M059J (cell line): ENCODE measurements around the gene PLXNA1. TPM values are rescaled to one million over a fixed set of nuclear protein-coding genes. Genes with fewer than 3 reads are reported as not detected.

Experiments used
- DNase-seq: peaks from one replicate; pipeline ENCODE4 v3.0.0-alpha.2; 2012; ENCODE audit warnings: low read depth
- total RNA-seq: library from RNA; depleted of rRNA; stranded (reverse); fragments of >200 nt; shearing (Covaris generic); gene quantifications from 2 replicates; pipeline ENCODE4 v1.2.3, GENCODE V29; 2014

The PLXNA1 gene
- total RNA-seq, 1 experiment from 2014 or later: 23.1 TPM

DNA sequence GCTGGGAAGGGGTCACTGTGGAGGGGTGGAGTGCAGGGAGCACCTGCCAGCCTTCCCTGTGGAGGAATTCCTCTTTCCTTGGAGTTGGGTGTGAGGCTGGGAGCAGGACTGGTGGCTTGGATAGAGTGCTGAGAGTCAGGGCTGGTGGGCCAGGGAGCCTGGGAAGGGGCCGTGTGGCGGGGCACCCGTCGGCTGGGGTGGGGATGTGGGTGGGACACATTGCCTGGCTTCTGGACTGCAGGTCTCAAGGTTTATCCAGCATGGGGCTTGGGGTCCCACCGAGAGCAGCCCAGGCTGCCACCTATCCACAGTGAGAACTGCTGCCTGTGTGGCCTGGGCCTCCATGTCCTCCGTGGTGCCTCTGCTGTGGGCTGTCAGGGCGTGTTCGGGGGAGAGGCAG lies 4.7 kb downstream of the PLXNA1 start:
- no peak for DNase-seq

DNA sequence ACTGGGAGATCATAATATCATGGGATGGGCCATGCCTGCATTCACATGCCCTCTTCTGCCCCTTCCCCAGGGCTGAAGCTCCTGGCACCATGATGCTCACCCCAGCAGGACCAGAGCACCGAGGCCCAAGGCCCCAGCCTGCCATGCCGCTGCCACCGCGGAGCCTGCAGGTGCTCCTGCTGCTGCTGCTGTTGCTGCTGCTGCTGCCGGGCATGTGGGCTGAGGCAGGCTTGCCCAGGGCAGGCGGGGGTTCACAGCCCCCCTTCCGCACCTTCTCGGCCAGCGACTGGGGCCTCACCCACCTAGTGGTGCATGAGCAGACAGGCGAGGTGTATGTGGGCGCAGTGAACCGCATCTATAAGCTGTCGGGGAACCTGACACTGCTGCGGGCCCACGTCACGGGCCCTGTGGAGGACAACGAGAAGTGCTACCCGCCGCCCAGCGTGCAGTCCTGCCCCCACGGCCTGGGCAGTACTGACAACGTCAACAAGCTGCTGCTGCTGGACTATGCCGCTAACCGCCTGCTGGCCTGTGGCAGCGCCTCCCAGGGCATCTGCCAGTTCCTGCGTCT lies 5.6 kb downstream of the PLXNA1 start:
- DNase-seq: no peak

DNA sequence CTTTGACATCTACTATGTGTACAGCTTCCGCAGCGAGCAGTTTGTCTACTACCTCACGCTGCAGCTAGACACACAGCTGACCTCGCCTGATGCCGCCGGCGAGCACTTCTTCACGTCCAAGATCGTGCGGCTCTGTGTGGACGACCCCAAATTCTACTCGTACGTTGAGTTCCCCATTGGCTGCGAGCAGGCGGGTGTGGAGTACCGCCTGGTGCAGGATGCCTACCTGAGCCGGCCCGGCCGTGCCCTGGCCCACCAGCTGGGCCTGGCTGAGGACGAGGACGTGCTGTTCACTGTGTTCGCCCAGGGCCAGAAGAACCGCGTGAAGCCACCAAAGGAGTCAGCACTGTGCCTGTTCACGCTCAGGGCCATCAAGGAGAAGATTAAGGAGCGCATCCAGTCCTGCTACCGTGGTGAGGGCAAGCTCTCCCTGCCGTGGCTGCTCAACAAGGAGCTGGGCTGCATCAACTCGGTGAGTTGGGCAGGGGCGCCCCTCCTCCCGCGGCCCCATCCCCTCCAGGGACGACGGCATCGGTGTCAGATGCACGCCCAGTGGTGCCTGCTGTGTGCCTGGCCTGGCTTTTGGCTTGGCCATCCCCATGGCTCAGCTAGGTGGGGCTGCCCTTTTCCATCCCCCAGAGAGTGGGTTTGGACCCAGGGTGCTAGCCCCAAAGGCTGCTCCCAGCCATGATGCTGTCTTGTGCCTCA lies 6.6 kb downstream of the PLXNA1 start:
- DNase-seq: no peak

DNA sequence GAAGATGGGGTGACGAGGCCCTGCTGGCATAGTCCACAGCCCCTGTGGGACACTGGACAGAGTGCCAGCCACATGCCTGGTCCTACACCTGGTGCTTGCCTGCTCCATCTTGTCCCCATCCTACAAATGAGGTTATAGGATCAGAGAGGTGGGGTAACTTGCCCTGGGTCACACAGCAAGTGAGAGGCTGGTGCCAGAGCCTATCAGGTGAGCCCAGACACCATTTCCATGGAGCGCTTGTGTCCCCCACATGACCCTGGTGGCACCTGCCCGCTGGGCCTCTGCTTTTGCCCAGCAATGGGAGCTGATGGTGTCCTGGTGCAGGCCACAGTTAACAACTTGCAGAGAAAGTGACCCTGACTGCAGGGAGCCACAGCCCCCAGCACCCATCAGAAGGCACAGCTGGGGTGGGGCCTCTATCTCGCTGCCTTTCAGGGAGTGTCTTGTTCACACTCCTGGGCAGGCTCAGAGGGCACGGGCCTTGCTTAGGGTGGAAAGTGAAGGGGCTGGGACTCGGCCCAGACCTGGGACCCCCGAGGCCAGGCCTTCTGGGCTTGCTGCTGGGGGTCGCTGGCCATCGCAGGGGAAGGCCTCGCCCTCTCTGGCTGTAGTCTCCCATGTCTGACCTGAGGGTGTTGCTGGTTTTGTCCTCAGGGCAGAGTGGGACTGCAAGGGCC lies 7.2 kb downstream of the PLXNA1 start:
- DNase-seq: no peak

GRCh38 chr3:126990890-126991289 lies 8.0 kb downstream of the PLXNA1 start:
- no peak for DNase-seq

DNA sequence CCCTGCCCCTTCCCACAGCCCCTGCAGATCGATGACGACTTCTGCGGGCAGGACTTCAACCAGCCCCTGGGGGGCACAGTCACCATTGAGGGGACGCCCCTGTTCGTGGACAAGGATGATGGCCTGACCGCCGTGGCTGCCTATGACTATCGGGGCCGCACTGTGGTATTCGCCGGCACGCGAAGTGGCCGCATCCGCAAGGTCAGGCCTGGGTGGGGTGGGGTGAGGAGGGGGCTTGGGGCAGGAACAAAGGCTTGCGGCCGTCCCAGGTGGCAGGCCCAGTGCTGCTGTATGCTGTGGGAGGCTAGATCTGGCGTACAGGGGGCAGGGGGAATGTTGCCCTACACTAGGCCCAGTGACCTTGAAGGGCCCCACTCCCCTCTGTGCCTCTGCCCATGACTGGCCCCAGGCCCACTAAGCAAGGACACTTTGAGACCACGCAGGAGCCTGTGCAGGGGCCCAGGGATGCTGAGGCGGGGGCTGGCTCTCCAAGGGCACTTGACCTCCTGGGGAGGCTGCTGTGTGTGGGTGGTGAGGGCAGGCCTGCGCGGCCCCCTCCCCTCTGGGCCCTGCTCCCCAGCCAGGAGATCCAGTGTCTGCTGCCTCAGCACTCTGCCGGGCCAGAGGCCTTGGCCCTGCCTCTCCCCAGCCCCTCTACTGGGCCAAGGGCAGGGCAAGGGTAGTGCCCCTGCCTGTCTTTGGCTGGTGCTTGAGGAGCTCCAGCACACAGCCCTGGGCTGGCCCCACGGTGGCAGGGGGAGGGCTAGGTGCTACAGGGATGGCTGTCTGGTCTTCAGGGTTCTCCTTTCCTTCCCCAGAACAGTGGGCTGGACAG lies 8.7 kb downstream of the PLXNA1 start:
- no peak for DNase-seq

DNA sequence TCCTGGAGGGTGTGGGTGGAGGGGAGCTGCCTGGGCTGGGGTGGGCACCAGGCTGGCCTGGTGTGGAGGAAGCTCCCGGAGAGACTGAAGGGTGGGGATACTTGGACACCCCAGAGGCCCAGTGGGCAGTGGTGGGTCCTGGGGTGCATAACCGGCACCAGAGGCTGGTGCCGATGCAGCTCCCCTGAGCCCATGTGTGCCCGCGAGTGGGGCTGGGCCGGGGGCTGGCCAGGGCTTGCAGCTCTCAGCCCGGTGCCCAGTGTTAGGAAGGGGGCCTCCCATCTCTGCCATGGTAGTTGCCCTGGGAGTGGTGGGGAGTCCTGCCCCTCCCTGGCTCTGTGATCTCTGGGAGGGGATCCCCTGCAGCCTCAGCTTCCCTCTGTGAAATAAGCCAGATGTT lies 9.3 kb downstream of the PLXNA1 start:
- no peak for DNase-seq

DNA sequence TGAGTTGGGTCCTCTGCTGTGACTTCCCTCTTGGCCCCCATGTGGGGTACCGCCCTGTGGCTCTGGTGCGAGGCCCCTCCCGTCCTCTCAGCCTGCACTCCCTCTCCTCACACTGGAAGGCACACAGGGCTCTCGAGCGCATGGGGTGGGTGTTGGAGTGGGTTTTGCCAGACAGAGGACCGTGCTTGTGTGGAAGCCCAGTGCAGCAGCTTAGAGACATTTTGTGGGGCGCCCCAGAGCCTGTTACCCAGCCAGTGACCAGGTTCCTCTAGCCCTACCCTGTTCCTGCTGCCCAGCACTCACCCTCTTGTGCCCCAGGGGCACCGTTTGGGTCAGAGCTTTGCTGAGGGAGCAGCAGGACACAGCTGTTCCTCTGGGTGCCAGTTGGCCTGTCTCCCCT lies 9.9 kb downstream of the PLXNA1 start:
- DNase-seq: no peak

DNA sequence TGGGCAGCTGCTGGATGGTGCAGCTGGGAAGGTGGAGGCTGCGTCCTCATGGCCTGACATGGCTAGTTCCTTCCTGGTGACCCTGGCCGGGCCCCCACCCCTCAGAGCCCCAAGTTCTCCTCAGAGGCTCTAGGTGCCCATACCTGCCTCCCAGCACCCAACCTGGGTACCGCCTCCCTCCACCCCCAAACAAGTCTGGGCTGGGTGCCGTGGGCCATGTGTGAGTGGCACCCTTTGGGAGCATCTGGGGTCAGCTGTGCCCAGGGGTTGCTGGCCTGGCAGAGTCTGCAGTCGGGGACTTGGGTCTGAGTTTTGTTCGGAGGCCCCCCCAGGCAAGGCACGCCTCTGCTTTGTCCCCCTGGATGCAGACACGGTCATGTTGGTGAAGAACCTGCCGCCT lies 10.5 kb downstream of the PLXNA1 start:
- DNase-seq: no peak

GRCh38 chr3:126994661-126995245 lies 11.8 kb downstream of the PLXNA1 start:
- DNase-seq: no peak

DNA sequence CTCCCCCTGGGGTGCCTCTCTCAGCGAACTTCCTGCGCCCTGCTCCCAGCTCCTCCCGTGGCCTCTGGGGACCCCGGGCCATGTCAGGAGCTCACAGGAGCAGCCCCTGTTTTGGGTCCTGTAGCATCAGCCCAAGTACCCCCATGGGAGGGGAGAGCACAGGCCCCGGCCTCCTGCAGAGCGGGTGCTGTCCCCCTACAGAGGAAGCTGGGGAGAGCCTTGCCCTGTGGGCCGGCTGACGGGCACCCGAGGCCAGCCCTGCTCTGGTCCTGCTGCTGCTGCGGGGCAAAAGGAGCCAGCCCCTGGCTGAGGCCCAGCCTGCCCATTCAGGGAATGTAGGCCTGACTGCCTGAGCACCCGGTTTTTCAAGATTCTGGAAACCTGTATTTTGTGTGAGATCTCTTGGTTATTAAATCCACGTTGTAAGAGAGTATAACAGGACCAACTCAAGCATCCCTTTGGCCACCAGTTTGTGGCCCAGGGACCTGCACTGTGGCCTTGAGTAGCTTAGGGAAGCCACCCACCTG lies 12.4 kb downstream of the PLXNA1 start:
- no peak for DNase-seq

DNA sequence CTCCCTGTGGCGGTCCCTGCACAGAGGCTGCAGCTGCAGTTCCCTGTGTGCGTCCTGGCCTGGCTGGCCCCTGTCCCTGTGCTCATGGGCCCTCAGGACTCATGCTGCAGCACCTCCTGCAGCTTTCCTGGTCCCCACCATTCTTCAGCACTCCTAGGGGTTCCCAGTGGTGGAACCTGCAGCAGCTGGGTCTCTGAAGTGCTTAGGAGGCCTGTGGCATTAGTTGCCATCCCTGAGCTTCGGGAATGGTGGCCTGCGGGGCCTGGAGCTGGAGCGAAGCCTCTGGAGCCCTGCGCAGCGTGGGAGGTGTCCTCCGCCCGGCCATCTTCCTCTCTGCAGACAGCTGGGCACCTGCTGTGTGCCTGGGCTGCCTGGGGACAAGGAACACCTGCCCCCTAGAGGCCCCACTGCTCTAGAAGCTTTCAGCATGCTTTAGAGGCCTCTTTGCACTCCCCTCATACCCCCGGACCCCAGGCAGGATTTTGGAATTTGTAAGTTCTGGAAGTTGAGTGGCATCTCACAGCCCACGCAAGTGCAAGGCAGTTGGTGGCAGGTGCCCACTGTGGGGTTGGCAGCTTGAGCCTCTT lies 13.1 kb downstream of the PLXNA1 start:
- DNase-seq: no peak

GRCh38 chr3:126996905-126997304 lies 14.0 kb downstream of the PLXNA1 start:
- no peak for DNase-seq

GRCh38 chr3:126997455-126998038 lies 14.6 kb downstream of the PLXNA1 start:
- DNase-seq: no peak

DNA sequence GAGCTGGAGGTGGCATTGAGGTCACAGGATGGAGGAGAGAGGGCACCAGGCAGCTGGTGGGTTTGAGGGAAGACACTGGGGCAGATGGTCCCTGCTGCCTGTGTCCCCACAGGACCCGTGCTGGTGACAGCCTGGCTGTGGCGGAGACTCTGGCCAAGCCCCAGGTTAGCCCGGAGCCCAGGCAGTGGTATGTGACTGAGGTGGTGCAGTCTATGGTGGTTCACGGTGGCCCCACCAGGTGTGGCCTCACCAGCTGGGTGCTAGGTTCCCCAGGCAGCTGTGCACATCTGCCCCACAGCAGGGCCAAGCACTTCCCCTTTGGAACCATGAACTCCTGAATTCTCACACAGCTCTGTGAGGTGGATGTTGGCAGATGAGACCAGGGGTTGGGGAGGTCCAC lies 15.4 kb downstream of the PLXNA1 start:
- no peak for DNase-seq

DNA sequence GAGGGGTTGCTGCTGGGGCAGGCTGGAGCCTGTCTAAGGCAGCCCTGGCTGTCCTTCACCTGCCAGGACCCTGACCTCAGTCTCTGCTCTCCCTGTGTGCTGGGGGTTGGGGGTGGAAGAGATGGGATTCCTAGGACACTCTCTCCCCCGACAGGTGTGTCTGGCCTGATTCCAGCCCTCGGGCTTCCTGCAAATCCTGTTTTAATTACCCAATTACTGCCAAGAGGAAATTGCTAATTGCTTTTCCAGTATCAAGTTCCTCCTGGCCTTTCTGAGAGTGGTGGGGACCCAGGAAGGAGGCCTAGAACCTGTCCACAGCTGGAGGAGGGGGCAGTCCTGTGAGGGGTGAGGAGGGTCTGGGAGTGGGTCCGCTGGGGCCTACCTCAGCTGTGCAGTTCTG lies 15.8 kb downstream of the PLXNA1 start:
- DNase-seq: no peak

DNA sequence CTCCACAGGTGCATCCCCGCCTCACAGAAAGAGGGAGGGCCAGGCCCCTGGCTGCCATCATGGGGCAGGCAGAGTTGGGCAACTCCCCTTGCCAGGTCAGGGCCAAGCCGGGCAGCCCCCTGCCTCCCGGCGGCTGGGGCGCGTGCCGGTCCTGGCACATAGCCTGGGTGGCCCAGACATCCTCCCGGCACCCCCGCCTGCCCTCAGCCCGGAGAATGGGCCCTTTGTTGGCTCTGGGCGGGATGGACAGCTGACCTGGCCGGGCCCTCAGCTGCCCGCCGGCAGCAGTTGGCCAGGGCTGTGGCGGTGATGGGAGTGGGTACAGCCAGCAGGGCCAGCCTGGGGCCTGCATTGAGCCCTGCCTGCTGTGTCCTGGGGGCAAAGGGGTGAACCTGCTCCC lies 16.5 kb downstream of the PLXNA1 start:
- no peak for DNase-seq

DNA sequence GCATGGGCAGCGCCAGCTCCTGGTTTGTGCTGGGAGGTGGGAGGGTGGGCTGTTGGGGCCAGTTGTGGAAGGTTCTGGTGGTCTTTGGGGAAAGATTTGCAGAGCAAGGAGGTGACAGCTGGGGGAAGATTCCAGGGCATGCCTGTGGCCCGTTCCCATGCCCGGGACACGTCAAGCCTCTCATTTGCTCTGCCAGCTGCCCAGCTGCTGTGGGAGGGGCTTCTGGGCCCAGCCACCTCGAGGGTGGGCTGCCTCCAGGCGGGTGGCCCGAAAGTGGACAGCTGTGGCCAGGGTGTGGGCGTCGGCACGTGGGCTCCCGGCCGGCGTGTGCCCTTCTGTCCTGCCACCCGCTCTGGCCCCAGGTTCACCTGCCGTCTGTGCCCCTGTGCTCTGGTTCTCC lies 17.2 kb downstream of the PLXNA1 start:
- no peak for DNase-seq

DNA sequence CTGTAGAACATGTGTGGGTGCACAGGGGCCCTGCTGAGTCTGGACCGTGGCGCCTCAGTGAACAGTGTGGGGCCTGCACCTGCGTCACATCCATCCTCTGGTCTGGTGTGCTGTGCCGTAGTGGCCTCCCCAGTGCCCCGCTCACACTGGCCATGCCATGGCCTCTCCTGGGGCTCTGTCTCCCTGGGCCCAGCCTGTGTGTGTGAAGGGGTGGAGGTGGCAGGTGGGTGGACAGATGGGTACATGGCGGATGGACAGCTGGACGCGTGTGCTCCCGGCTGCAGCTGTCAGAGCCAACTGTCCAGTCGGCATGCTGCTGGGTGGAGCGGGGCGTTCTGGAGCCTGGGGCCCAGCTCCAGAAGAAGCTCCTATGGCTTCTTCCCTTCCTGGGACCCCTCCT lies 17.8 kb downstream of the PLXNA1 start:
- no peak for DNase-seq

GRCh38 chr3:127001486-127002194 lies 18.7 kb downstream of the PLXNA1 start:
- no peak for DNase-seq
